Activated CD4-positive, CD25-positive, alpha-beta regulatory T cell (primary cell): ENCODE measurements around the gene GEMIN4.
A peak's percentile ranks its signal among the peaks of the same experiment; 100 is the strongest.
"Not testable (repeated sequence)": the region's sequence is repeated elsewhere in the genome, so short reads cannot be mapped to it uniquely, and the experiment has no call there.

Experiments
- DNase-seq, 4 experiments: peaks; one replicate each; lab custom pipeline; 2025; lab: John Stamatoyannopoulos, UW

Gene GEMIN4

DNA sequence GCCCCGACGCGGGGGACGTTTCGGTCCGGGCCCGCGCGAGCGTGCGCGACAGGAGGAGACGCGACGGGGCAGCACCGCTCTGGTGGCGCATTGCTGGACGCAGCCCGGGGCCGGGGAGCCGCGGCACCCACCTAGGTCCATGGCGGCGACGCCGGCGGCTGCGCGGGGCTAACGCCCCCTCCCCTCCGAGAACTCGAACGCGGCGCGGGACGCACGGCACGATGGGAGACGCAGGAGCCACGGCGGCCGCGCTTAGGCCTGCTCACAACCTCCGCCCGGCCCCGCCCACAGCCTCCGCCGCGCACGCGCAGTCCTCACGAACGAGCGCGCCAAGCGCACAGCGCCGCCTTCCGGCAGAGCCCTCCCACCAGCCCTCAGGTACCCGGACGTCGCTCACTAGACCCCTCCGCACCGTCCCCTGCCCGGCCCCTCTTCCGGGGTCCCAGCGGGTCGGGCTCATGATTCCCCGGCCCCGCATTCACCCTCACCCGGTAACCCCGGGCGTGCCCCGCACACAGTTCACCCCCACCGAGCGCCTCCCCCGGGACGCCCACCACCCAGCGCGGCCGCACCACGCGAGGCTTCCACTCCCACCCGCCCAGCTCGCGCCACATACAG is at the start of gene GEMIN4:
GEMIN4 (minus strand) TSS at position 263 of the 618 bp plus-strand sequence; CDS start at position 141, 122 bp downstream.
- DNase-seq, result peak; percentile 95 to 97 (median 96)

DNA sequence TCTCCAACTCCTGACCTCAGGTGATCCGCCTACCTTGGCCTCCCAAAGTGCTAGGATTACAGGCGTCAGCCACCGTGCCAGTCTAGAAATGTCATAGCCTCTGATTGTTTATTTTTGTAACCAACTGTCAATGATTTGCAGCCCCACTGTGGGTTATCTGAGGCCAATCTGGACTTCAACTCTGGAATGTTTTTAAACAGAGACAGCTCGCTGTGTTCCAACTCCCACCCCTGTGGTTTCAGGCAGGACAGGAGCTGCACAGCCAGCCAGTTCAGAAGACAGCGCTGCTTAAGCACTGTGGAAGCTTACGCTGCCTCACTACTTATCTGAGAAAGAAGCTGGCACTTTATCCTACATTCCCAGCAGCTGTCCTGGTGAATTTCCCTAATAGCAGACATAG is 49.6 kb upstream of the GEMIN4 start:
- DNase-seq, result no peak

DNA sequence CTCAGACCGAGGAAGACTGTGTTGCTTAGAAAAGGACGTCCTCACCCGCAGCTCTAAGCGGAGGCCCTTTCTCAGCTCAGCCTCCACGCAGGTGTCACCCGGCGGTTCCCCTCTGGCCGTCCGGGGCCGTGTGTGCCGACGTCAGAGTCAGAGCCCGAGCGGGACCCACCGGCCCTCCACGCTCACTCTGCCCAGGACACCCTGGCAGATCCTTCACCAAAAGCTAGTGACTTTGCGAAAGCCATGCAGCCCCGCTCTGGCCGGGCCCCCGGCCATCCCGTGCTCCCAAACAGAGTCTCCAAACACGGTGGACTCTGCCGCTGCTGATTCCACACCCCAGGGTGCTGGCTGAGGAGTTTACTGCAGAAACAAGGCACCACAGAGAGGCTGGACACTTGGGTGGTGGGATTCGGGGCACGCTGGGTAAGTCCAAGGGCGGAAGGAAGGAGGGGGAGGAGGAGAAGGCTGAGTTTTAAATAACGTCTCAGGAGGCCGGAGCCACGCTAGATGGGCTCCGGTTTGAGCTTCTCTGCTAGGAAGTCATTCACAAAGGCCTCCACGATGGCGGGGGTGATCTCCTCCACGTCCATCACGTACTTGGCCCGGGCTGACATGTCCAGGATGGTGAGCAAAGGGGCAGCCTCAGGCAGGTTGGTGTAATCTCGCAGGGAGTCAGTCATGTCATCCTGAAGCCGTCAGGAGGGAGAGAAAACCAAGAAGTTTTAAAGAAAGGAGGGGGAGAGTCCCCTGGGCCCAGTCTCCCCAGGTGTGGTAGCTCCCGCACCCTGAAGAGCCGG is 48.6 kb upstream of the GEMIN4 start:
- no peak for DNase-seq

DNA sequence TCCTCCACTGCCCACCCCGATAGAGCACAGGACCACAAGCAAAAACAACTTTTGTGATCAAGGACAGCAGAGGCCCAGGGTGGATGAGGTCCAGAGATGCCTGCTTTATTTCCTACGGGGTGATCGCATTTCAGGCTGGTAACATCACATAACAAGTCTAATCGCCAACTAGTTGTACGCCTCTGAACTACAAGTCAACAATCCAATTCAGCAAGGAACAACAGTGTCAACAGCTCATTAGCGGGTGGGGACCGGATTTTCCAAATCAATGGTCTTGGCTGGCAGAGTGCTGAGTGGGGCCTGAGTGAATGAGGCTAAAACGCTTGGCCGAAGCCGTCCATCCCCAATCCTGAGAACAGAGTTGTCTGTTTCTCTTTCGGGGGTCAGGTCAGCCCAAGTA is 47.2 kb upstream of the GEMIN4 start:
- DNase-seq, result no peak

DNA sequence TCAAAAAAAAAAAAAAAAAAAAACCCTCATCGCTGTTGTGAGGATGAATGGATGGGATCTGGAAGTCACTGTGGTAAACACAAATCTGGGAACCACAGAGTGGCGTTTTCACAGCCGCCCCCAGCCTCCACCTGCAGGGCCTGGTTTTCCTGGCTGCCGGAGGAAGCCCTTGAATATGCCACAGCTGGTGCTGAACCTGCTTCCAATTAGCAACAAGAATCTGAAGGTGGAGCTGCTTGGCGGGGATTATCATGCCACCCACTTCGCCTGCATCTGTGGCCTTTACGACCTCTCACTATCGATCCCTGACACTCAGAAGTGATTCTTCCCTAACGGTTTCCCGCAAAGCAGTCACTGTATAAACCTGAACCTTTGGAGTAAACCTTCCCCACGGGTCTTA is 46.2 kb upstream of the GEMIN4 start:
- DNase-seq, result no peak

DNA sequence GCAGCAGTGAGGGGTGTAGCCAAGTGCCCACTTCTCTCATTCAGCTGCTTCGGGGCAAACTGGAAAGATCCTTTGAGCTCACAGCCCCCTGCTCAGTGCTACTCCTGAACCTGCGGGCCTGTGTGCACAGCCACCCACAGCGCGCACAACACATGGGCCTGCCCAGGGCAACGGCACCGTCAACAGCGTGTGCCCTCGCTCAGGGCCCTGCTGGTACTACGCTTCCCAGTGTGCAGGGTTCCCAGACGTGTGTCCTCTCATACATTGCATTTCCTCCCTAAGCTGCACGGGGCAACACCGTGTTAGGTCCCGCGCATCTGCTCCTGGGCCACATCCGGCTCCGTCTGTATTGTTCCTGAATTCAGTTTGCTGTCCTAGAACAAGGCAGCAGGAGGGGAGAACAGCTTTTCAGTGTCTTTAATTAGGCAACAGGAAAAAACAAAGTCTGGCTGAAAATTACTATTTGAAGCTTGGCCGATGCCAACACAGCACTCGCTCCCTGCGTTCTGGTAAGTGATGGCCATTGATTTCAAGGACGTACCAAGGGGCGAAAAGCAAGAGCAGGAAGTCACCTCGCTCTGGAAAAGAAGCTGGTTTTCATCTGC is 45.3 kb upstream of the GEMIN4 start:
- DNase-seq, result no peak

DNA sequence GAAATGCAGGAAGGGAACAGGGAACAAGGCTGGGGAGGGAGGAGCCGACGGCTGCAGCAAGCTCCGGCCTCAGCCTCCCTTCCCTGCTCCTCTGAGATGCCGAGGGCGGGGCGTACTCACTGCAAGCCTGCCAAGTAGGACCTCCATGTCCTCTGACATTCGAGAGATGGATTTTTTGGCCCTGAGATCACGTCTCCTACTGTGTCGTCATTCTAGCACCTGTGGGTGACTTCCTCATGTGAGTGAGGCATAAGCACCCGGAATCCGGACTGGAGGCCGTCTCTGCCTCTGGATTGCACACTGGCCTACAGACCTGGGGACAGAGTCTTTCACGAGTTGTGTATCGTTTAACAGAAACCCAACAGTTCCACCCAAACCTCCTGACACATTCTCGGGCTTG is 44.5 kb upstream of the GEMIN4 start:
- no peak for DNase-seq

DNA sequence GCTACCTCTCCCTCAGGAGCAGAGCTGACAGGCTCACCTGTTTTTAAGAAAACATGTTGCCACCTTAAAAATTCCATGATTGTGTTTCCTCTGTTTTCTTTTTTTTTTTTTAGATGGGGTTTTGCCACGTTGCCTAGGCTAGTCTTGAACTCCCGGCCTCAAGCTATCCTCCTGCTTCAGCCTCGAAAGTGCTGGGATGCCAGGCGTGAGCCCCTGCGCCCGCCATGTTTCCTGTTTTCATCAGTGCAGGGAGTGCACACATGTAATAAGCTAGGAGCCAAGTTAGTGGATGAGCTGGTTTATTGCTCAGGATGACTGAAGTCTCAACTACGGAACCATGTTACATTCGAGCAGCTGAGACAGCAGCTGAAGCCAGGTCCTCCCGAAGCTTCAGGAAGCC is 43.7 kb upstream of the GEMIN4 start:
- no peak for DNase-seq

DNA sequence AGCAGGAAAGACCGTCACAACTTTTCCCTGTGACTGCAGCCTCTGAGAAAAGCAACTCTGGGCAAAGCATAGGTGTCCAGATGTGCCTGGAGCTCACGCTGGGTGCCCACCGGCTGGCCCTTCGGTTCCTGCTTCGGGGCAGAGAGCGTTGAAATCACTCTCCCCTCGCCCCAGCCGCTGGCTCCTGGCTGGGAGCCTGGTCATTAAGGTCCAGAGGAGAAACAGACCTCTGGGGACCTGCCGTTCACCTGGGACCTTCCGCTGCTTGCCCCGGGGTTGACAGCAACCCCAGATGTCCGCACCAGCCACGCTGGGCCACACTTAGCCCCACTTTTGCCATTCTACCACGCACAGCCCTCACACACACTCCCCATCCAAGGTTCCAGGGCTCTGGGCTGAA is 43.2 kb upstream of the GEMIN4 start:
- DNase-seq, result no peak

DNA sequence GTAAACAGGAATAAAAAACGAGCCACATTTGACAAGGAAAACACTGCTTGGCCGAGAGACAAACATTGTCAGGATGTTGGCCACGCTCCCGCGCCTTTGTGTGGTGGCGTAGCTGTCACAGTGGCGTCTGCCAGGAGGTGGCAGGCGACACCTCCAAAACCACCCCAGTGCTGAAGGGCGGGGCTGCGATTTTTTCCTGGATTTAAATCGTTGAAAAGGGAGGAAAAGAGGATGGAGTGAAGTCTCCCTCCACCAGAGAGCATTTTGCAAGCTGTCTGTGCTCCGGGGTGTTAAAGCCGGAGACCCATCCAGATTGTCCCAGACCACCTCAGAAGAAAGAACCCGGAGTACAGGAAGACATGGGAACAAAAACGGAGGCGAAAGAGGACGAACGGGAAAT is 42.8 kb upstream of the GEMIN4 start:
- peak in 1 of 4 experiments; percentile 7 for DNase-seq

DNA sequence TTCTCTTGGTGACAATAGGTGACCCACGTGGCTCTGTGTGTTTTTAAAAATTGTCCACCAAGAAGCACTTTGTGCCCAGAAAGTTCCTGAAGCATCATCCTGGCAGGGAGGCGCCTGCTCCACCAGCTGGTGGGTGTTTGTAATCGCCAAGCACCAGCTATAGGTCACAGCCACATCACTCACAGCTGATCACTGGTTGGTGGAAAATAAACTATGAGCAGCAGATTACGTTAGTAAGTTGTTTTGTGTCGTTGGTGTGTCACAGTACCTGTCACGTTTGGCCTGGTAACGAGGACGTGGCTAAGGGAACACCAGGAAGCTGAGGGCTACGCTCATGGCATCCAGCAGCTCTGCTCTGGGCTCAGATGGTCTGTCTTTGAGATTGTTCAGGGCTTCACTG is 40.2 kb upstream of the GEMIN4 start:
- no peak for DNase-seq

DNA sequence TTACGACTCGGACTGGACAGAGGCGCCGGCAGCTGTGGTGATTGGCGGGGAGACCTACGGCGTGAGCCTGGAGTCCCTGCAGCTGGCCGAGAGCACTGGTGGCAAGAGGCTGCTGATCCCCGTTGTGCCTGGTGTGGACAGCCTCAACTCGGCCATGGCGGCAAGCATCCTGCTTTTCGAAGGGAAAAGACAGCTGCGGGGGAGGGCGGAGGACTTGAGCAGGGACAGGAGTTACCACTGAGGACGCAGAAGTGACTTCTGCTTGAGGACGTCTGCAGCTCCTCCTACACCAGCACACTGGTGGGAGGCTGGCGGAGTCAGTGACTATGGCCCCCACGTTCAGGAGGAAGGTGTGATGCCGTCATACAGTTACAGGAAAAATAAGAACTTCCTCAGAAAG is 39.8 kb upstream of the GEMIN4 start:
- no peak for DNase-seq

DNA sequence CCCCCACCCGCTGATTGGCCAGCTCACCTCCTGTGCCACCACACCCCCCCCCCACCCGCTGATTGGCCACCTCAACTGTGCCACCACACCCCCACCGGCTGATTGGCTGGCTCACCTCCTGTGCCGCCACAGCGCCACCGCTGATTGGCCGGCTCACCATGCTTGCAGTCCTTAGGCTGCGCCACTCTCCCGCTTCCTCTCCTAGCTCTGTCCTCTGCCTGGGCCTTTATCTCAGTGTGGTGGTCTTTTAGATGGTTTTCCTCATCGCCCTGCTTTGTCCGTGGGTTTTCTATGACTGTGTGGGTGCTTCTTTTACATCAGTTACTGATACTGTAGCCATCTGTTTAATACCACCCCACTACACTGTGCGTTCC is 38.8 kb upstream of the GEMIN4 start:
- not testable (repeated sequence) for DNase-seq

DNA sequence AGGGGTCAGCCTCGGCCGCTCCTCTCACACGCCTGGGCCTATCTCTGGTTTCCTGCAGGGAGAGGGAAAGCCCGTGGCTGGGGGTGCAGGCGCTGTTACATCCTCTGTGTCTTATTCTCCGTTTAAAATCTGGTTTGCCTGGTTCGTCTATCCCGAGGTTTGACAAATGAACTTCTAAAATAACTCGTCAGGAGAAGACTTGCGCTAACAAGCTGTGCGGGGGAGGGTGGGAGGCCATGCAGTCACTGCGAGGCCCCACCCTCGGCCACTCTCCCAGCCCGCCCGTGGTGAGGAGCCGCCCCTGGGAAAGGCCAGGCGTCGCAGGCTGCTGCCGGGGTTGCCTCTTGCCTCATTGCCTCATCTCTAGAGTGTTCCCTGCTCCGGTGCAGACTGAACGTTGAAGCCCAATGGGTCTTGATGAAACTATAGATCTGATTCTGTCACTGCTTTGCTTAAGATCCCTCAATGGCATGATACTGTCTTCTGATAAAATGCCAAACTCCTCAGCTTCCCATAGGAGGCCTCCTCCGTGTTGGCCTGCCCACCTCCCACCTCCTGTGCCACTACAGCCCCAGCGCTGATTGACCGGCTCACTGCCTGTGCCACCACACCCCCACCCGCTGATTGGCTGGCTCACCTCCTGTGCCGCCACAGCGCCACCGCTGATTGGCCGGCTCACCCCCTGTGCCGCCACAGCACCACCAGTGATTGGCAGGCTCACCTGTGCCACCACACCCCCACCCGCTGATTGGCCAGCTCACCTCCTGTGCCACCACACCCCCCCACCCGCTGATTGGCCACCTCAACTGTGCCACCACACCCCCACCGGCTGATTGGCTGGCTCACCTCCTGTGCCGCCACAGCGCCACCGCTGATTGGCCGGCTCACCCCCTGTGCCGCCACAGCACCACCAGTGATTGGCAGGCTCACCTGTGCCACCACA is 38.1 kb upstream of the GEMIN4 start:
- not testable (repeated sequence) for DNase-seq

DNA sequence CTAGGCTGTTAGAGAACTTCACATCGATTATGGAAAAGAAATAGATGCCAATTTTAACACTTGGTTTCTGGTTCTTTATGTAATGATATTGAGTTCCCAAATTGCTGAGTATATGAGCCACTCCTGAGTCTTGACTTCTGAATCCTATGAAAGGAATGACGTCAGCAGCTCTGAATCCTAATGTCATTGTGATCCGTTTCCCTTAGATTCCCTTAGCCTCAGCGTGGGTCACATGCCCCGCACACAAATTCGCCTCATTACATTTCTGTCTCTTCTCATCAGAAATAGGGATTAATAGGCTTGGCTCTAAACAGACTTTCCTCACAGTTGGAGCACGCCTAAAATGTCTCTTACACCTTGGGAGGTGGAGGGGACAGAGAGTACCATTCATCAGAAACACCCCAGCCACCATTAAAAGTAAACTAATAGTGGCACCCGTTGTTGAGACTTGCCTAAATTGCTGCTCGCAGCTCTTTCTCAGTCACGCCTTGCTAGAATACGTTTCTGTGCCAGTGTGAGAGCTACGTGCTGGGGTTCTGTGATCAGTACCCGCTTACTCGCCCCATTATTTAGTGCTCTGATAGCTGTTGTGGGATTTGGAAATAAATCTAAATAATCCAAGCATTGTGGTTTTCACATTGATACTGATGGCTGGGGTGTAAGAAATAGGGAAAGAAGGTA is 37.2 kb upstream of the GEMIN4 start:
- DNase-seq, result no peak

DNA sequence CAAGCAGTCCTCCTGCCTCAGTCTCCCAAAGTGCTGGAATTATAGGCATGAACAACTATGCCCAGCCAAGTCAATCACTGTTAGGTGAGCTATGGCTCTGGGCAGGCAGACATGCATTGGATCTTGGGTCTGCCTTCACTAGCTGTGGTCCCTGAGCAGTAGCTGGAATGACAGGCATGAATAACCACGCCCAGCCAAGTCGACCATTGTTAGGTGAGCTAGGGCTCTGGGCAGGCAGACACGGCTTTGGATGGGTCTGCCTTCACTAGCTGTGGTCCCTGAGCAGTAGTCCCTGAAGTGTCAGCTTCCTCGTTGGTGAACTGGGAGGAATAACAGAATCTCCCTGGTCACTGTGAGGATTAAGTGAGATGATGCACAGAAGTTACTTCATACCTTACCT is 36.5 kb upstream of the GEMIN4 start:
- DNase-seq, result no peak

DNA sequence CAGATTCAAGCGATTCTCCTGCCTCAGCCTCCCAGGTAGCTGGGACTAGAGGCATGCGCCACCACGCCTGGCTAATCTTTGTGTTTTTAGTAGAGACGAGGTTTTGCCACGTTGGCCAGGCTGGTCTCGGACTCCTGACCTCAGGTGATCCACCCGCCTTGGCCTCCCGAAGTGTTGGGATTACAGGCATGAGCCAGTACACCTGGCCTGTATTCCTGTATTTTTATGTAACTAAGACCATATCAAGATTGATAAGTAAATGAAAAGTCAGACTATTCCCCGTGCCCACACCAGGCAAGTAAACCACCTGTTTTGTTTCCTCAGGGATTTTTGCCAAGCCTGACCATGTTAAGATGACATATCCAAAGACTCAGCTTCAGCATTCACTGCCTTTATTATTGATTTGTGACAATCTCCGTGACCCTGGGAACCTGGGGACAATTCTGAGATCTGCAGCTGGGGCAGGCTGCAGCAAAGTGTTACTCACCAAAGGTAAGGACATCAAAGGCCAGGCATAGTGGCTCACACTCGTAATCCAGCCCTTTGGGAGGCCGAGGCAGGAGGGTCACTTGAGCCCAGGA is 35.7 kb upstream of the GEMIN4 start:
- no peak for DNase-seq

DNA sequence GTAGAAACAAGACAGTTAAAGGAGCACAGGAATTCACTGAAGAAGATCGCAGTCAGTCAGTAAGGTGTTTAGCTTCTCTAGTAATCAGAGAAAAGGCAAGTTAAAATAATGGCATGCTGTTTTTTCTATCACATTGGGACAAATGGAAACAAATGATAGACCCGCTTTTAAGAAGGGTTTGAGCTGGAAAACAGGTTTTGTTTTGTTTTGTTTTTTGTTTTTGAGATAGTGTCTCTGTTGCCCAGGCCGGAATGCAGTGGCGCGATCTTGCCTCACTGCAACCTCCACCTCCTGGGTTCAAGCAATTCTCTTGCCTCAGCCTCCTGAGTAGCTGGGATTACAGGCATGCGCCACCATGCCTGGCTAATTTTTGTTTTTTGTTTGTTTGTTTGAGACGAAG is 33.8 kb upstream of the GEMIN4 start:
- not testable (repeated sequence) for DNase-seq

DNA sequence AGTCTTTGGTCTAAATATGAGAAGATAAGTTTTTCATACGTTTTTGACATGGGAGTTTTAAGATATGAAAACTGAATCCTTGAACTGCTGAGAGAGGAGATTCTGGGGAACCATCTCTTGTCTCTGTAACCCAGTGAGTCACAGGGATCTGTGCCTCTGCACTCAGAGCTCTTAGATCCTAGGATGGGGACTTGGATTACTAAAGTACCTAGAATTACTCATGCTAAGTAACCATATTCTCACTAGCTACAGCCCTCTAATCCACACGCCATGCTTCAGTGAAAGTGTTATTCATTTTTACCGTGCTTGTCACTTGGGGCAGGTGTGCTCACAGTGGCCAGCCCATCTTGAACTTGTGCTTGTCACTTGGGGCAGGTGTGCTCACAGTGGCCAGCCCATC is 32.1 kb upstream of the GEMIN4 start:
- no peak for DNase-seq

DNA sequence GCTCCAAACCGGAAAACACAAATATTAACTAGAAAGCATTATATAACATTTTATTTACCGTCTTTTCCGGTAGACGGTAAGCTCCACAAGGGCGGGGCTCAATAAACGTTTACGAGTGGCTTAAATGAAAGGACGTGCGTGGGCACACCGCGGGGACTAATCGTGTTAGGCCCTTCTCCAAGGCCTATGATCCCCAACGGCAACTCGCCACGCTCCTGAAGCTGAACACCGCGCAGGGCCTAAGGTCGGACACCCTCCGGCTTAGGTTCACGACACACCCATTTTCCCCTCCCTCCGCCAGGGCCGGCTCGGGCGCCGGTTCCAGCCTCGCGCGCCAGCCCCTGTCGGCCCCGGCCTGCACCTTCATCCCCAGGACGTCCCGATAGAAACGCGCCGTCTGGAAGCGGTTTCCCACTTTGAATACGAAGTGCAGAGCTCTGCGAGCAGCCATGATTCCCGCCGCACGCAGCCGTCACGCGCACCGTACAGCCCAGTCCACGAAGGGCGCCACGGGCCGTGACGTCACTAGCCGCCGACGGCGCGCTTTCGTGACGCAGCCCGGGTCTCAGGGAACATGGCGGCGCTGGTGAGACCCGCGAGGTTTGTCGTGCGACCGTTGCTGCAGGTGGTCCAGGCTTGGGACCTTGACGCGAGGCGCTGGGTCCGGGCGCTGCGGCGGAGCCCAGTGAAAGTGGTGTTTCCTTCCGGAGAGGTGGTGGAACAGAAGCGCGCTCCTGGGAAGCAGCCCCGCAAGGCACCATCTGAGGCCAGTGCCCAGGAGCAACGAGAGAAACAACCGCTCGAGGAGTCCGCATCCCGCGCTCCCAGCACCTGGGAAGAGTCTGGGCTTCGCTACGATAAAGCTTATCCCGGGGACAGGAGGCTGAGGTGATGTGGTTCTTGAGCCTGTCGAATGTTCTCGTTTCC is 30.0 kb upstream of the GEMIN4 start, which contains the start of the genes GLOD4 and MRM3:
GLOD4 (minus strand) TSS at position 476 of the 927 bp plus-strand sequence; CDS start at position 451, 25 bp downstream.
MRM3 (plus strand) TSS at position 549 of the 927 bp plus-strand sequence; CDS start at position 575, 26 bp downstream.
- peak; percentile 89 to 95 (median 93) for DNase-seq
